ENCODE data around the gene FARS2. TPM values are rescaled to one million over a fixed set of nuclear protein-coding genes. Genes with fewer than 3 reads are reported as not detected.

The FARS2 gene
- total and polyA plus RNA-seq, 9 of the 15 experiments (the other 6 are each of a cell fraction or from before 2014, with no cell fraction given): 16.5 to 62.2 (median 27.0) TPM

DNA sequence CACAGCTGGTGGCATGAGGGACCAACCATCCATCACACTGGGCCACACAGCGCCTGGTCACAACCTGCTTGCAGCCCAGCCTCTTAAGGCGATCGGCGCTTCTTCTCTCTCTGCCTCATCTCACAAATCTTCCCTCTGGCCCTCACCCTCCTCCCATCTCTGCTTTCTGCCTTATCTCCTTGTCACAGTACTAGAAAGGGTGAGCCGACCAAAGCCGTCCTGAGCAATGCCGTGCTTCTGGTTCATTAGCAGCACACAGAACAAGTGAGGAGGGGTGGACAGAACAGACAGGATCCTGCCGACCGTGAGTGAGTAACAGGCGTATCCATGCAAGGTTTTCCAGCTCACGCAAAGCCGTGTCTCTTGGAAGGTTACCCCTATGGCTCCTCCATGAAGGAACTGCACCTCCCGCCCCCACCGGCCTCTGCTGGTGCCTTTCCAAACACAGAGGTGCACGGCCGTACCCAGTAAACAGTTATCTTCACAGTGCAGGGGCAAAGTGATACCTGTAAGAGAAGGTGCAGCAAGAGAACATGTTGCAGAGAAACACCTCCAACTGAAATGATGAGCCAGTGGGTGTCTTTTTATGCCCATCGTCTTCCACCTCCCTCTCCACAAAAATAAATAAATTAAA lies 331.7 kb downstream of the FARS2 start (continued):
- TF ChIP-seq, protein P1, sequence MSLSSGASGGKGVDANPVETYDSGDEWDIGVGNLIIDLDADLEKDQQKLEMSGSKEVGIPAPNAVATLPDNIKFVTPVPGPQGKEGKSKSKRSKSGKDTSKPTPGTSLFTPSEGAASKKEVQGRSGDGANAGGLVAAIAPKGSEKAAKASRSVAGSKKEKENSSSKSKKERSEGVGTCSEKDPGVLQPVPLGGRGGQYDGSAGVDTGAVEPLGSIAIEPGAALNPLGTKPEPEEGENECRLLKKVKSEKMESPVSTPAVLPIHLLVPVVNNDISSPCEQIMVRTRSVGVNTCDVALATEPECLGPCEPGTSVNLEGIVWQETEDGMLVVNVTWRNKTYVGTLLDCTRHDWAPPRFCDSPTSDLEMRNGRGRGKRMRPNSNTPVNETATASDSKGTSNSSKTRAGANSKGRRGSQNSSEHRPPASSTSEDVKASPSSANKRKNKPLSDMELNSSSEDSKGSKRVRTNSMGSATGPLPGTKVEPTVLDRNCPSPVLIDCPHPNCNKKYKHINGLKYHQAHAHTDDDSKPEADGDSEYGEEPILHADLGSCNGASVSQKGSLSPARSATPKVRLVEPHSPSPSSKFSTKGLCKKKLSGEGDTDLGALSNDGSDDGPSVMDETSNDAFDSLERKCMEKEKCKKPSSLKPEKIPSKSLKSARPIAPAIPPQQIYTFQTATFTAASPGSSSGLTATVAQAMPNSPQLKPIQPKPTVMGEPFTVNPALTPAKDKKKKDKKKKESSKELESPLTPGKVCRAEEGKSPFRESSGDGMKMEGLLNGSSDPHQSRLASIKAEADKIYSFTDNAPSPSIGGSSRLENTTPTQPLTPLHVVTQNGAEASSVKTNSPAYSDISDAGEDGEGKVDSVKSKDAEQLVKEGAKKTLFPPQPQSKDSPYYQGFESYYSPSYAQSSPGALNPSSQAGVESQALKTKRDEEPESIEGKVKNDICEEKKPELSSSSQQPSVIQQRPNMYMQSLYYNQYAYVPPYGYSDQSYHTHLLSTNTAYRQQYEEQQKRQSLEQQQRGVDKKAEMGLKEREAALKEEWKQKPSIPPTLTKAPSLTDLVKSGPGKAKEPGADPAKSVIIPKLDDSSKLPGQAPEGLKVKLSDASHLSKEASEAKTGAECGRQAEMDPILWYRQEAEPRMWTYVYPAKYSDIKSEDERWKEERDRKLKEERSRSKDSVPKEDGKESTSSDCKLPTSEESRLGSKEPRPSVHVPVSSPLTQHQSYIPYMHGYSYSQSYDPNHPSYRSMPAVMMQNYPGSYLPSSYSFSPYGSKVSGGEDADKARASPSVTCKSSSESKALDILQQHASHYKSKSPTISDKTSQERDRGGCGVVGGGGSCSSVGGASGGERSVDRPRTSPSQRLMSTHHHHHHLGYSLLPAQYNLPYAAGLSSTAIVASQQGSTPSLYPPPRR (CRISPR knock-in tag; IDR thresholded peaks at IDR 0.05; ENCODE audit: borderline replicate concordance): no peak
- TF ChIP-seq CBFB (CRISPR knock-in tag; IDR thresholded peaks at IDR 0.05): no peak
- no peak for TF ChIP-seq HNRNPL (IDR thresholded peaks at IDR 0.05; ENCODE audit: low read depth, low read length)
- TF ChIP-seq MAFF (IDR thresholded peaks at IDR 0.05; ENCODE audit: low read length): no peak
- no peak for TF ChIP-seq KLF6 (CRISPR knock-in tag; IDR thresholded peaks at IDR 0.05; ENCODE audit: borderline replicate concordance)
- TF ChIP-seq ZNF699 (CRISPR knock-in tag; IDR thresholded peaks at IDR 0.05; ENCODE audit: insufficient replicate concordance): no peak
- TF ChIP-seq ZNF830 (CRISPR knock-in tag; IDR thresholded peaks at IDR 0.05): no peak
- TF ChIP-seq RAD21 (CRISPR knock-in tag; conservative IDR thresholded peaks at IDR 0.05 in 1 of 2, IDR thresholded peaks at IDR 0.05 in 1 of 2): peak in 1 of 2 experiments; percentile 11; a peak in 1 of 4 replicates
- TF ChIP-seq, protein P2, sequence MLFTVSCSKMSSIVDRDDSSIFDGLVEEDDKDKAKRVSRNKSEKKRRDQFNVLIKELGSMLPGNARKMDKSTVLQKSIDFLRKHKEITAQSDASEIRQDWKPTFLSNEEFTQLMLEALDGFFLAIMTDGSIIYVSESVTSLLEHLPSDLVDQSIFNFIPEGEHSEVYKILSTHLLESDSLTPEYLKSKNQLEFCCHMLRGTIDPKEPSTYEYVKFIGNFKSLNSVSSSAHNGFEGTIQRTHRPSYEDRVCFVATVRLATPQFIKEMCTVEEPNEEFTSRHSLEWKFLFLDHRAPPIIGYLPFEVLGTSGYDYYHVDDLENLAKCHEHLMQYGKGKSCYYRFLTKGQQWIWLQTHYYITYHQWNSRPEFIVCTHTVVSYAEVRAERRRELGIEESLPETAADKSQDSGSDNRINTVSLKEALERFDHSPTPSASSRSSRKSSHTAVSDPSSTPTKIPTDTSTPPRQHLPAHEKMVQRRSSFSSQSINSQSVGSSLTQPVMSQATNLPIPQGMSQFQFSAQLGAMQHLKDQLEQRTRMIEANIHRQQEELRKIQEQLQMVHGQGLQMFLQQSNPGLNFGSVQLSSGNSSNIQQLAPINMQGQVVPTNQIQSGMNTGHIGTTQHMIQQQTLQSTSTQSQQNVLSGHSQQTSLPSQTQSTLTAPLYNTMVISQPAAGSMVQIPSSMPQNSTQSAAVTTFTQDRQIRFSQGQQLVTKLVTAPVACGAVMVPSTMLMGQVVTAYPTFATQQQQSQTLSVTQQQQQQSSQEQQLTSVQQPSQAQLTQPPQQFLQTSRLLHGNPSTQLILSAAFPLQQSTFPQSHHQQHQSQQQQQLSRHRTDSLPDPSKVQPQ (CRISPR knock-in tag; IDR thresholded peaks at IDR 0.05; ENCODE audit: borderline replicate concordance): no peak
- no peak for TF ChIP-seq TFAM (CRISPR knock-in tag; conservative IDR thresholded peaks at IDR 0.05)
- no peak for TF ChIP-seq RNF2 (IDR thresholded peaks at IDR 0.05)
- TF ChIP-seq KLF10 (CRISPR knock-in tag; IDR thresholded peaks at IDR 0.05): no peak
- TF ChIP-seq CBFA2T3 (IDR thresholded peaks at IDR 0.05): peak; percentile 81
- TF ChIP-seq, protein P3, sequence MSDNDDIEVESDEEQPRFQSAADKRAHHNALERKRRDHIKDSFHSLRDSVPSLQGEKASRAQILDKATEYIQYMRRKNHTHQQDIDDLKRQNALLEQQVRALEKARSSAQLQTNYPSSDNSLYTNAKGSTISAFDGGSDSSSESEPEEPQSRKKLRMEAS (CRISPR knock-in tag; IDR thresholded peaks at IDR 0.05): no peak
- no peak for TF ChIP-seq ZNF212 (CRISPR knock-in tag; IDR thresholded peaks at IDR 0.05)
- TF ChIP-seq ZNF232 (CRISPR knock-in tag; IDR thresholded peaks at IDR 0.05): no peak
- TF ChIP-seq, protein P4, sequence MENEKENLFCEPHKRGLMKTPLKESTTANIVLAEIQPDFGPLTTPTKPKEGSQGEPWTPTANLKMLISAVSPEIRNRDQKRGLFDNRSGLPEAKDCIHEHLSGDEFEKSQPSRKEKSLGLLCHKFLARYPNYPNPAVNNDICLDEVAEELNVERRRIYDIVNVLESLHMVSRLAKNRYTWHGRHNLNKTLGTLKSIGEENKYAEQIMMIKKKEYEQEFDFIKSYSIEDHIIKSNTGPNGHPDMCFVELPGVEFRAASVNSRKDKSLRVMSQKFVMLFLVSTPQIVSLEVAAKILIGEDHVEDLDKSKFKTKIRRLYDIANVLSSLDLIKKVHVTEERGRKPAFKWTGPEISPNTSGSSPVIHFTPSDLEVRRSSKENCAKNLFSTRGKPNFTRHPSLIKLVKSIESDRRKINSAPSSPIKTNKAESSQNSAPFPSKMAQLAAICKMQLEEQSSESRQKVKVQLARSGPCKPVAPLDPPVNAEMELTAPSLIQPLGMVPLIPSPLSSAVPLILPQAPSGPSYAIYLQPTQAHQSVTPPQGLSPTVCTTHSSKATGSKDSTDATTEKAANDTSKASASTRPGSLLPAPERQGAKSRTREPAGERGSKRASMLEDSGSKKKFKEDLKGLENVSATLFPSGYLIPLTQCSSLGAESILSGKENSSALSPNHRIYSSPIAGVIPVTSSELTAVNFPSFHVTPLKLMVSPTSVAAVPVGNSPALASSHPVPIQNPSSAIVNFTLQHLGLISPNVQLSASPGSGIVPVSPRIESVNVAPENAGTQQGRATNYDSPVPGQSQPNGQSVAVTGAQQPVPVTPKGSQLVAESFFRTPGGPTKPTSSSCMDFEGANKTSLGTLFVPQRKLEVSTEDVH (IDR thresholded peaks at IDR 0.05; ENCODE audit: low read depth, partially characterized antibody): no peak
